ENCODE measurements around the gene LGR5. TPM values are rescaled to one million over a fixed set of nuclear protein-coding genes. Genes with fewer than 3 reads are reported as not detected.

LGR5 gene
- total RNA-seq, 1 donor from 2014 or later, result 1.1 TPM

DNA sequence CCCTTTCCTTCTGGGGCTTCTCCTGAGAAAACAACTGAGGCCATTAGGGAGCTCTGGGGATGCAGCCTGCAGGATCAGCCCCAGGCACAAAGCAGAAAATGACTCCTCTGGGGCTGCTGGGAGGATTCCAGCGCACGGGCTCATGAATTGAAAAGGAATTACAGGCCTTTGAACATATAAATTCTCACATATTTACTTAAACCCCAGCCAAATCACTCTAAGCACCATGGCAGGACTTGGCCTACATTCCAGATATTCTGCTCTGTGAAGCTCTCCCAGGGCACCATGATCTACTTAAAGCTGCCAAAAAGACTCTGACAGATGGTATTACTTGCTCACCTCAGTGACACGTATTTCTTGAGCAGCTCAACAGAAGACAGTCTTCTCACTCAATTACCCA lies 136.9 kb downstream of the LGR5 start:
- TF ChIP-seq, protein P1, sequence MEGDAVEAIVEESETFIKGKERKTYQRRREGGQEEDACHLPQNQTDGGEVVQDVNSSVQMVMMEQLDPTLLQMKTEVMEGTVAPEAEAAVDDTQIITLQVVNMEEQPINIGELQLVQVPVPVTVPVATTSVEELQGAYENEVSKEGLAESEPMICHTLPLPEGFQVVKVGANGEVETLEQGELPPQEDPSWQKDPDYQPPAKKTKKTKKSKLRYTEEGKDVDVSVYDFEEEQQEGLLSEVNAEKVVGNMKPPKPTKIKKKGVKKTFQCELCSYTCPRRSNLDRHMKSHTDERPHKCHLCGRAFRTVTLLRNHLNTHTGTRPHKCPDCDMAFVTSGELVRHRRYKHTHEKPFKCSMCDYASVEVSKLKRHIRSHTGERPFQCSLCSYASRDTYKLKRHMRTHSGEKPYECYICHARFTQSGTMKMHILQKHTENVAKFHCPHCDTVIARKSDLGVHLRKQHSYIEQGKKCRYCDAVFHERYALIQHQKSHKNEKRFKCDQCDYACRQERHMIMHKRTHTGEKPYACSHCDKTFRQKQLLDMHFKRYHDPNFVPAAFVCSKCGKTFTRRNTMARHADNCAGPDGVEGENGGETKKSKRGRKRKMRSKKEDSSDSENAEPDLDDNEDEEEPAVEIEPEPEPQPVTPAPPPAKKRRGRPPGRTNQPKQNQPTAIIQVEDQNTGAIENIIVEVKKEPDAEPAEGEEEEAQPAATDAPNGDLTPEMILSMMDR (IDR thresholded peaks at IDR 0.05; ENCODE audit: unreplicated experiment), result no peak
- H3K4me3 Mint-ChIP-seq (ENCODE audit: unreplicated experiment), result no peak overlapping the region
- H3K27ac Mint-ChIP-seq (ENCODE audit: unreplicated experiment), result no peak overlapping the region
- no peaks in the 10 kb centered on the region for H3K9me3 Mint-ChIP-seq (ENCODE audit: unreplicated experiment)
- H3K36me3 Mint-ChIP-seq (ENCODE audit: low read depth, unreplicated experiment), result no peaks in the 10 kb centered on the region
- H3K4me1 Mint-ChIP-seq (ENCODE audit: unreplicated experiment), result peaks cover 7% of the 10 kb centered on the region
- DNase-seq (ENCODE audit: low spot score), result no peak
- H3K27me3 Mint-ChIP-seq (ENCODE audit: unreplicated experiment), result no peaks in the 10 kb centered on the region

DNA sequence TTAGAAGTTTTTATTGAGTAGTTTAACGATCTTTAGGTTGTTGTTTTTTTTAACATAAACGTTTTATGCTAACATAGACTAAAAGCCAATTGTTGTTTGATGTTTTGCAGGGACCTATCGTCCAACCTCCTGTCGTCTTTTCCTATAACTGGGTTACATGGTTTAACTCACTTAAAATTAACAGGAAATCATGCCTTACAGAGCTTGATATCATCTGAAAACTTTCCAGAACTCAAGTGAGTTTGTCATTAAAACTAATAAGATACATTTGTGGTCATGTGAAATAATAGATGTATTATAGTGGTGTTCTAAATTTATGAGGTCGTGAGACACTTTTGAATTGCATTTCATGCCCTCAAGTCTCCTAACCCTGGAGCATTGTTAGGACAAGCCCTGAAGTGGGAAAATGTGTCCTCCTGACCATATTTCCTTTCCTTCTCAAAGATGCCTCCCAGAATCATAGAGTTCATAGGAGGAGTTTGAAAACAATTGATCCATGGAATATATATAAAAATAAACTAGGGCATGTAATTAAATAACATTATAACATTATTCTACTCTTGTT lies 139.2 kb downstream of the LGR5 start:
- H3K27me3 Mint-ChIP-seq (ENCODE audit: unreplicated experiment), result no peaks in the 10 kb centered on the region

DNA sequence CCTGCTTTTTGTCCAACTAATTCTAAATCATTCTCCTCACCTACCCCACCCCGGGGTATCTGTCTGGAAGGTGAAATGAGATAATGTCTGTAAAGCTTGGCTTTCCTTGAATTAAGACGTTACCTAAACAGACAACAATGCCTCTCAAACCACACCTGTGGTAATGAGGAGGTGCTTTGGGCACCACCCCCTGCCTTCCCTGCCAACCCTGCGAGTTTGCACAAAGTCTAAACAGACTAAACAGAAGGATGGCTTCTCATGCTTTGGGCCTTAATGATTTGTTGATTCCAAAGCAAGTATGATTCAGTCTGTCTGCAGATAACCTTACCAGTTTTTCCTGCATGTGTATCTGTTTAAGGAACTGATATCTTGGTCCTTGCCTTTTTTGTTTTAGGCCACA lies 141.6 kb downstream of the LGR5 start:
- H3K36me3 Mint-ChIP-seq (ENCODE audit: low read depth, unreplicated experiment), result no peaks in the 10 kb centered on the region
- peaks cover 4% of the 10 kb centered on the region for H3K4me1 Mint-ChIP-seq (ENCODE audit: unreplicated experiment)
- H3K27ac Mint-ChIP-seq (ENCODE audit: unreplicated experiment), result no peak overlapping the region
- no peaks in the 10 kb centered on the region for H3K9me3 Mint-ChIP-seq (ENCODE audit: unreplicated experiment)
- no peaks in the 10 kb centered on the region for H3K27me3 Mint-ChIP-seq (ENCODE audit: unreplicated experiment)
- TF ChIP-seq, protein P1 (IDR thresholded peaks at IDR 0.05; ENCODE audit: unreplicated experiment), result no peak
- H3K4me3 Mint-ChIP-seq (ENCODE audit: unreplicated experiment), result no peak overlapping the region
- no peak for DNase-seq (ENCODE audit: low spot score)

More for the DNA sequence above, 139.2 kb downstream of the LGR5 start:
- H3K4me1 Mint-ChIP-seq (ENCODE audit: unreplicated experiment), result peaks cover 4% of the 10 kb centered on the region
- no peaks in the 10 kb centered on the region for H3K9me3 Mint-ChIP-seq (ENCODE audit: unreplicated experiment)
- no peaks in the 10 kb centered on the region for H3K36me3 Mint-ChIP-seq (ENCODE audit: low read depth, unreplicated experiment)
- H3K4me3 Mint-ChIP-seq (ENCODE audit: unreplicated experiment), result no peak overlapping the region
- DNase-seq (ENCODE audit: low spot score), result no peak
- TF ChIP-seq, protein P1 (IDR thresholded peaks at IDR 0.05; ENCODE audit: unreplicated experiment), result no peak
- H3K27ac Mint-ChIP-seq (ENCODE audit: unreplicated experiment), result no peak overlapping the region

DNA sequence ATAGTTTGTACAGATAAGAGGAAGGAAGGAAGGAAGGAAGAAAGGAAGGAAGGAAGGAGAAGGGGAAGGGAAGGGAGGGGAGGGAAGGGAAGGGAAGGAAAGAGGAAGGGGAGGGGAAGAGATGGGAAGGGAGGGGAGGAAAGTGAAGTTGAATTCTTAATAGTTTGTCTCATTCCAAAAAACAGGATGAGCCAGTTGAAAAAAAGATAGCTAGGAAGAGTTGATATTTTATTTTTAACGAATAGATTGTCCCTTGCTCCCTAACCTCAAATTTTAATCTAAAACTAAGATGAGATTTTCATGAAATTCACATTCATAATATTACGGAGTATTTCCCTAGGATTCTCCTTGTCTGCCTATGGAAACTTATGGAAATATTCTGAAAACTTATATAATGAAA lies 143.3 kb downstream of the LGR5 start:
- peaks cover 4% of the 10 kb centered on the region for H3K4me1 Mint-ChIP-seq (ENCODE audit: unreplicated experiment)
- no peaks in the 10 kb centered on the region for H3K9me3 Mint-ChIP-seq (ENCODE audit: unreplicated experiment)
- H3K27ac Mint-ChIP-seq (ENCODE audit: unreplicated experiment), result no peak overlapping the region
- TF ChIP-seq, protein P1 (IDR thresholded peaks at IDR 0.05; ENCODE audit: unreplicated experiment), result no peak
- DNase-seq (ENCODE audit: low spot score), result no peak
- H3K4me3 Mint-ChIP-seq (ENCODE audit: unreplicated experiment), result no peak overlapping the region
- no peaks in the 10 kb centered on the region for H3K27me3 Mint-ChIP-seq (ENCODE audit: unreplicated experiment)
- H3K36me3 Mint-ChIP-seq (ENCODE audit: low read depth, unreplicated experiment), result no peaks in the 10 kb centered on the region

DNA sequence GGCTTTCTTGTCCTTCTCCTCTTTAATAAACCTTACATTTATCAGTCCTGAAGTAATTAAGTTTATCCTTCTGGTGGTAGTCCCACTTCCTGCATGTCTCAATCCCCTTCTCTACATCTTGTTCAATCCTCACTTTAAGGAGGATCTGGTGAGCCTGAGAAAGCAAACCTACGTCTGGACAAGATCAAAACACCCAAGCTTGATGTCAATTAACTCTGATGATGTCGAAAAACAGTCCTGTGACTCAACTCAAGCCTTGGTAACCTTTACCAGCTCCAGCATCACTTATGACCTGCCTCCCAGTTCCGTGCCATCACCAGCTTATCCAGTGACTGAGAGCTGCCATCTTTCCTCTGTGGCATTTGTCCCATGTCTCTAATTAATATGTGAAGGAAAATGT lies 144.8 kb downstream of the LGR5 start:
- Mint-ChIP-seq H3K4me1 (ENCODE audit: unreplicated experiment) (no peaks in the 10 kb centered on the region), H3K36me3 (ENCODE audit: low read depth, unreplicated experiment) (no peaks in the 10 kb centered on the region), H3K27ac (ENCODE audit: unreplicated experiment) (no peak overlapping the region), H3K9me3 (ENCODE audit: unreplicated experiment) (no peaks in the 10 kb centered on the region), H3K4me3 (ENCODE audit: unreplicated experiment) (no peak overlapping the region), H3K27me3 (ENCODE audit: unreplicated experiment) (no peaks in the 10 kb centered on the region)
- TF ChIP-seq, protein P1 (IDR thresholded peaks at IDR 0.05; ENCODE audit: unreplicated experiment), result no peak
- DNase-seq (ENCODE audit: low spot score), result no peak

Data from endothelial cell (in vitro differentiated cells).